IPS-NIHi11 (cell line): Measurements from ENCODE around the gene RAB40A.

ENCODE experiments used
- DNase-seq: peaks from one replicate; pipeline ENCODE4 v3.0.0; 2012; ENCODE audit warnings: mixed read lengths, low spot score

RAB40A gene, protein sequence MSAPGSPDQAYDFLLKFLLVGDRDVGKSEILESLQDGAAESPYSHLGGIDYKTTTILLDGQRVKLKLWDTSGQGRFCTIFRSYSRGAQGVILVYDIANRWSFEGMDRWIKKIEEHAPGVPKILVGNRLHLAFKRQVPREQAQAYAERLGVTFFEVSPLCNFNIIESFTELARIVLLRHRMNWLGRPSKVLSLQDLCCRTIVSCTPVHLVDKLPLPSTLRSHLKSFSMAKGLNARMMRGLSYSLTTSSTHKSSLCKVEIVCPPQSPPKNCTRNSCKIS

DNA sequence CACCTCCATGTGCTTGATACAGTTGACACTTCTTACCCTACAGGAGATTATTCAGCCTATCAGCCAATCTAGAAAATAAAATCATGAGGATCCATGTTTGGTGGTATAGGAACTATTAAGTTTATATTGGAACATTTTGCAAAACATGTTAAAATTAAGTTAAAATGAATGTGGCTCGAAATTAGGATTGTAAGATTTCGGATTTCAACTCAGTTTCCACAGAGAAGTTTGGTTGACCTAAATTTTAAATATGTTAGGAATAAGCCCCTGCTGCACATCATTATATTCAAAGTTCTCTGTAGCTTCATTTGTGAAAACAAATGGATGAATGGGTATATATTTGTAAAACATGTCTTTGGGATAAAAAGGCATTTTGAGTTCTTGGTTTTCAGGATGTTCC lies at the start of gene RAB40A:
Gene RAB40A, minus strand, starts transcription at position 101 of the 400 bp plus-strand sequence. CDS start 18,733 bp downstream, outside the sequence.
- no peak for DNase-seq

GRCh38 chrX:103565752-103566151 lies 46.5 kb upstream of the RAB40A start:
- DNase-seq: no peak

GRCh38 chrX:103565197-103565596 lies 45.9 kb upstream of the RAB40A start:
- DNase-seq: no peak

GRCh38 chrX:103562801-103563200 lies 43.5 kb upstream of the RAB40A start:
- DNase-seq: no peak

- no peak for DNase-seq
These were observed 41.0 kb upstream of the RAB40A start for GRCh38 chrX:103560256-103560655.

- DNase-seq: no peak
These were observed 37.8 kb upstream of the RAB40A start for GRCh38 chrX:103556963-103557612.

DNA sequence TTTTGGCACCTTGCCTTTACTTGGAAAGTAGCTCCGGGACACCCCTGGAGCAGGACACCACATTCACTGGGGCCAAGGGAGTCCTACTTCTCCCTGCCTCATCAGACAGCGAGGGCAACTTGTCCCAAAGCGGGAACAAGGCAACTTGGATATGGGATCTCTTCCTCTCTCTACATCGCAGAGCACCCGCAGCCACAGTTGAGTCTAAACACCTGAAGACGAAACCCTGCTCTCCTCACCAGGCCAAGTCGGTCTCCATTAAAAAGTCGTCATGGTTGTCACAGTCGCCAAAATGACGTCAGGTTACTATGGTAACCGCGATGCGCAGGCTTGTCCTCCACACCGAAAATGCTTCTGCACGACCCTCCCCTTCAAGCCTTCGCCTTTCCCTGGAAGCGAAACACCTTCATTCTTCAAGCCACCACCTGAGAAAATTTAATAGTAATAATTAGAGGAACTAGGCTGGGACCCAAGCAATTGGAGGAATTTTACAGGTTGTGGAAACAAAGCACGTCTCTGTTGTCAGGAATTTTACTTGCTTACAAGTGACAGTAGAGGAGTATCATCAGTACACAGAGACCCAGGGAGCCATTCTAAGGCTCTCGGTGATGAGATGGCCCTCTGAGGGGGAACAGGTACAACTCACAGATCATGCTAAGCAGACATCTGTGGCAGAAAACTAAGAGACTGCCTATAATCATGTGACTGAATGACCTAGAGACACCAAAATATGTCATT lies 35.6 kb upstream of the RAB40A start:
- DNase-seq: peak; percentile 62

DNA sequence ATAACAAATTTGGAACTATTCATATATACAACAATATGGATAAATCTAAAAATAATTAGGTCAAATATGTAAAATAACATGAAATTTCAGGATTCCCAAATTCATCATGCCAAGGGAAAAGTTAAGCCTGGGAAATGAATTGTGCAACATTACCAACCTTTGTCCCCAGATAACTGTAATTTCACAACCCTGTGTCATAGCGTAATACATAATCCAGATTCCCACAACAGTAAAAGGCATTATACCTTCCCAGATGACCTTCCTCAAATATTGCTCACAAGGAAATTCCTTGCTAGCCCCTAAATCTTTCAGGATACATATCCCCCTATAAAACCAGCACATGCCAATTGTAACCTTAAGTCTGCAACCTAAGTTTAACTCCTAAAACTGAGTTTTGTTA lies 32.9 kb upstream of the RAB40A start:
- no peak for DNase-seq

GRCh38 chrX:103550415-103551051 lies 31.2 kb upstream of the RAB40A start:
- no peak for DNase-seq

DNA sequence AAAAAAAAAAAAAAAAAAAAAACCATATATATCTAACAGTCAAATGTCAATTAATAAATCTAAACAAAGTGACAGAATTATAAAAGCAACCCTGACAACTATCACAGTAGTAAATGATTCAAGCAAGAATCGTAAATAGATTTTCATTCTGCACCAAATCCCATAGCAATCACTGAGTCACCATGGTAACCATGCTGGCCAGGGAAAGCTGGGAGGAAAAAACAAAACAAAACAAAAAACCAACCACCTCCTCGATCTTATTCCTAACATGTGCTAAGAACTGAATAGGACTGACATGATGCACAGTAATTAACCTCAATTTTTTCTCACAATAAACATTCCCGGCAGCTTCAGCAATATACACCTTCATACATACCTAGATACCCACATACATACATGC lies 30.6 kb upstream of the RAB40A start:
- DNase-seq: no peak

DNA sequence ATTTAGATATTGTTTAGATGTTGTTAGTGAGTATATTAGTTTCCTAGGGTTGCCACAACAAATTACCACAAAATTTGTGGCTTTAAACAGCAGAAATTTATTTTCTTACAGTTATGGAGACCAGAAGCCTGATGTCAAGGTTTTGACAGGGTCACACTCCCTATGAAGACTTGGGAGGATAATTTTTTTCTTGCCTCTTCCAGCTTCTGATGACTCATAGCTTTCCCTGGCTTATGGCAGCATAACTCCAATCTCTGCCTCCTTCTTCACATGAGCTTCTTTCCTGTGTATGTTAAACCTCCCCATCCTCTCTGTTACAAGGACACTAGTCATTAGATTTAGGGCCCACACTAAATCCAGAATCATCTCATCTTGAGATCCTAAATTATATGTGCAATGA lies 20.9 kb upstream of the RAB40A start:
- no peak for DNase-seq

DNA sequence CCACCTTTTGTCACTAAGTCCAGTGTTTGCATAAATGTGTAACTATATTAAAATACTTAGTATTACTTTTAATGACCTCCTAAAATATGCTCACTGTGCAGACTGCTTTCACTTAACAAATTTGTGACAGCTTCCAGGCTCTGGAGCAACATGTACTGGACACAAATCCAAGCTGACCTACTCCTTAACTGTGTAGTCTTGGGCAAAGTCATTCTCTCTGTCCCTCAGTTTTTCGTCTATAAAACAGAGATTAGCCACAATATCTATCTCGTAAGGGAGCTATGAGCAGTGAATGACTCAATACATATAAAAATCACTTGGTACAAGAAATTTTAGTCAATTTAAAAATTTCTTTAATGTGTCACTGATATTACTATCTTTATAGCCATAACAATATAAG lies 20.4 kb upstream of the RAB40A start:
- no peak for DNase-seq

- no peak for DNase-seq
These were observed 19.4 kb upstream of the RAB40A start for GRCh38 chrX:103538728-103539127.

DNA sequence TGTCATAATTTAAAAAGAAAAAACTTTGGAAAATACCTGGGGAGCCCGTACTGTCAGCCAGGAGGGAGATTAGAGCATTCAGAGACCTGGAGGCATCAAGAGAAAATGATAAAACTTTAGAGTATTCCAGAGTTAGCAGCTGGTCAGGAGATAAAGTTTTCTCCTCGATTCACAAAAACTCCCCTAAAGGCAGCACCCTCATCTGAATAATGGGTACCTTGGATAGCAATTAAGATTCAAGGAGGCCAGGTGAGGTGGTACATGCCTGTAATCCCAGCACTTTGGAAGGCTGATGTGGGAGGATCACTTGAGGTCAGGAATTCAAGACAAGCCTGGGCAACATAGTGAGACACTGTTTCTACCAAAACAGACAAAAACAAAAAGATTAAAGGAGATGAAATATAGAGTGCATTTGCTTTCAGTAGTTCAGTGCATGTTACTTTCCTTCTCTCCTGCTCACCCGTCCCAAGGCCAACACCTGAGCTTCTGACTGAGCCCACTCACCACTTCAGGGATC lies 18.6 kb upstream of the RAB40A start:
- DNase-seq: no peak

- DNase-seq: no peak
These were observed 17.4 kb upstream of the RAB40A start for GRCh38 chrX:103536732-103537131.

DNA sequence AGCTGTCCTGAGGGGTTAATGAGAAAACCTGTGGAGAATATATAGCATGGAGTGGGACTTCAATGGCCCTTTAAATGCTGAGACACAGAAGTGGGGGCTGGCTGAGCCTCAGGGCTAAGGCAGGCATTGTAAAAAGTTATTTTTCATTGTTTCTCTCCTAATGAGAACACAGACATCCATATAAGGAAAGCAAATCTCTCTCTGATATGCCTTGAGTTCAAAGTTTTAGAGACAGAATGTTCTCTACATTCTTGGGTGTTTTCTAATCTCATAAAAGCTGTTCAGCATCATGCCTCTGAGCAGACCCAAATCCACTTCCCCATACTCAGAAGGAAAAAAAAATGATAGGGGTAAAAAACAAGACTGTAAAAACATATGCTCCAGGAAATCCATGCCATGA lies 16.8 kb upstream of the RAB40A start:
- no peak for DNase-seq

DNA sequence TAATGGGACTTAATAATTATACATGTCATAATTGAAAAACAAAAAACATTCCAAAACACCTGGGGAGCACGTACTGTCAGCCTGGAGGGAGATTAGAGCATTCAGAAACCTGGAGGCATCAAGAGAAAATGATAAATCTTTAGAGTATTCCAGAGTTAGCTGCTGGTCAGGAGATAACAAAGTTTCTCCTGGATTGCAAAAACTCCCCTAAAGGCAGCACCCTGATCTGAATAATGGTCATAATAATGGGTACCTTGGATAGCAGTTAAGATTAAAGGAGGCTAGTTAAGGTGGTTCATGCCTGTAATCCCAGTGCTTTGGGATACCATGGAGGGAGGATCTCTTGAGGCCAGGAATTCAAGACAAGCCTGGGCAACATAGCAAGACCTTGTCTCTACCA lies 15.9 kb upstream of the RAB40A start:
- DNase-seq: no peak

- DNase-seq: peak; percentile 29
These were observed 14.4 kb upstream of the RAB40A start for GRCh38 chrX:103533511-103534216.

DNA sequence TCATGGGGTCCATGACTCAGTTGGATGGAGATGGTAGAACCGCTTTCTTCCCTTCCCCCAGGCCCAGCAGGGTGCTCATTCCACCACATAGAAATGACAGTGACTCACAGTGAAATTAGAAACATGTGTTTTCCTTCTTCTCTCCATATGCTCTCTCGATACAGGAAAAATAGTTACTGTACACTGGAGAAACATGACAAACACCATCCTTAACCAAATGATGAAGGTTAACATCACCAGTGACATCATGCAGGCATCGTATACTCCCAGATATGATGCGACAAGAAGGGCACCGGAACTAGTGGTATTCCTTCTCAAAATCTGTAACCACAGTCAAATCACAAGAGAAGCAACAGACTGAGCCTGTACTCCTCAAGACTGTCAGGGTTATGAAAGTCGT lies 11.7 kb upstream of the RAB40A start:
- no peak for DNase-seq

DNA sequence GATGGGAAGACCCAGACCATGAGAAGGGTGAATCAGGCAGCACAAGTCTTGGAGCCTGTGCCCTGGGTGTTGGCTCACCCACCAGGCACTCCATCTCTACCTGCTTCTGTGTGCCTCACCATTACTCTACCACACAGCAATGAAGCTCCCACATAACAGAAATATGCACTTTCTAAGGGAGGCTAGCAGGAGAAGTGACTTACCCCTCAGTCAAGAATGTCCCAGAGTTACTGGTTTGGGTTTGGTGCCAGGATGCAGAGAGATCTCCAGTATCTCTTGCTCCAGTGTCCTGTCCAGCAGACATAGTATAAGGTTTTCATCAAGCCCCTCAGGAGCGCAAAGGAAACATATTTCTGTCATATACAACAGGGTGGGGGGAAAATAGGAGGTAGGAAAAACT lies 11.3 kb upstream of the RAB40A start:
- DNase-seq: no peak

GRCh38 chrX:103529550-103529949 lies 10.3 kb upstream of the RAB40A start:
- no peak for DNase-seq

DNA sequence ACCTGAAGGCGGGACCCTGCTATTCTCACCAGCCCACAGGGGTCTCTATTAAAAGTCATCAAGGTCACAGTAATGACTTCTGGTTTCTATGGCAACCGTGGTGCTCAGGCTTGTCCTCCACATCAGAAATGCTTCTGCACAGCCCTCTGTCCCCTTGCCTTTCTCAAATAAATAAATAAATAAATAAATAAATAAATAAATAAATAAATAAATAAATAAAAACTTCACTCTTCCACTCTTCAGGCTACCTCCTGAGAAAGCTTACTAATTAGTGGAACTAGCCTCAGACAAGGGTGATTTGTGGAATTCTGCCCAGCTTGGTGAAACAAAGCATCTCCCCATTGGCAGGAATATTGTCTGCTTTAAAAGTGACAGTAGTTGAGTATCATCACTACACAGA lies 5.5 kb upstream of the RAB40A start:
- no peak for DNase-seq
